ENCODE results near the gene GADD45GIP1.

GADD45GIP1 gene

GRCh38 chr19:12967907-12968306 is 10.9 kb upstream of the GADD45GIP1 start:
- H4K8ac ChIP-seq (ENCODE audit: low read length), result no peak overlapping the region
- no peak overlapping the region for H2AK5ac ChIP-seq (ENCODE audit: low read length, severe bottlenecking)
- no peak for DNase-seq
- no peak overlapping the region for H3K23ac ChIP-seq (ENCODE audit: low read length in 2 of 2)
- no peak overlapping the region for H2BK120ac ChIP-seq (ENCODE audit: low read depth, low read length)
- H3K36me3 ChIP-seq (ENCODE audit: control insufficient read depth in 1 of 2, insufficient read depth in 2 of 2, low read depth in 1 of 2, low read length in 2 of 2), result no peaks in the 10 kb centered on the region
- no peaks in the 10 kb centered on the region for H3K27me3 ChIP-seq (ENCODE audit: control insufficient read depth in 1 of 2, insufficient read depth in 1 of 2, low read length in 2 of 2)
- H3K9ac ChIP-seq (ENCODE audit: low read length), result no peak overlapping the region
- H2BK5ac ChIP-seq (ENCODE audit: low read depth, low read length, poor library complexity, severe bottlenecking), result no peak overlapping the region
- no peak overlapping the region for H3K4ac ChIP-seq (ENCODE audit: low read depth in 1 of 2, low read length in 2 of 2)
- no peak overlapping the region for H3K4me2 ChIP-seq (ENCODE audit: low read length, poor library complexity, severe bottlenecking)
- H3K18ac ChIP-seq (ENCODE audit: low read depth in 1 of 2, low read length in 2 of 2), result no peak overlapping the region
- WGBS, result 96% methylated on average over 4 of the region's 5 CpGs
- H2BK12ac ChIP-seq (ENCODE audit: low read length in 2 of 2), result no peak overlapping the region
- no peak overlapping the region for H4K91ac ChIP-seq (ENCODE audit: low read length)
- no peak overlapping the region for H2BK15ac ChIP-seq (ENCODE audit: low read depth, poor library complexity, severe bottlenecking)
- H3K79me1 ChIP-seq (replicated peaks; ENCODE audit: low read length, poor library complexity, severe bottlenecking), result no peaks in the 10 kb centered on the region
- H3K9me3 ChIP-seq (ENCODE audit: control insufficient read depth, low read length), result no peaks in the 10 kb centered on the region
- no peak overlapping the region for H2AFZ ChIP-seq (ENCODE audit: low read depth, low read length)
- no peak overlapping the region for H3K14ac ChIP-seq (ENCODE audit: low read length in 2 of 2)
- H3K27ac ChIP-seq (ENCODE audit: low read length, poor library complexity, severe bottlenecking), result no peak overlapping the region
- peaks cover 11% of the 10 kb centered on the region for H3K4me1 ChIP-seq (ENCODE audit: control insufficient read depth, insufficient read depth, low read depth, low read length)
- no peak overlapping the region for H3K4me3 ChIP-seq (ENCODE audit: insufficient read depth in 1 of 2, low read depth in 1 of 2, low read length in 2 of 2)

- WGBS, result 96% methylated on average over 5 of the region's 8 CpGs
- peak overlapping the region; percentile 86 for H3K4me2 ChIP-seq (ENCODE audit: low read length, poor library complexity, severe bottlenecking)
- H4K91ac ChIP-seq (ENCODE audit: low read length), result no peak overlapping the region
- no peak overlapping the region for H3K27ac ChIP-seq (ENCODE audit: low read length, poor library complexity, severe bottlenecking)
- peak overlapping the region in 1 of 2 experiments; percentile 85 for H3K4me3 ChIP-seq (ENCODE audit: insufficient read depth in 1 of 2, low read depth in 1 of 2, low read length in 2 of 2)
- no peak overlapping the region for H4K8ac ChIP-seq (ENCODE audit: low read length)
- no peak overlapping the region for H3K4ac ChIP-seq (ENCODE audit: low read depth in 1 of 2, low read length in 2 of 2)
- H2BK12ac ChIP-seq (ENCODE audit: low read length in 2 of 2), result no peak overlapping the region
- no peaks in the 10 kb centered on the region for H3K36me3 ChIP-seq (ENCODE audit: control insufficient read depth in 1 of 2, insufficient read depth in 2 of 2, low read depth in 1 of 2, low read length in 2 of 2)
- peaks cover 11% of the 10 kb centered on the region for H3K4me1 ChIP-seq (ENCODE audit: control insufficient read depth, insufficient read depth, low read depth, low read length)
- H3K9me3 ChIP-seq (ENCODE audit: control insufficient read depth, low read length), result no peaks in the 10 kb centered on the region
- no peak overlapping the region for H2BK5ac ChIP-seq (ENCODE audit: low read depth, low read length, poor library complexity, severe bottlenecking)
- H3K9ac ChIP-seq (ENCODE audit: low read length), result no peak overlapping the region
- no peaks in the 10 kb centered on the region for H3K79me1 ChIP-seq (replicated peaks; ENCODE audit: low read length, poor library complexity, severe bottlenecking)
- H2AK5ac ChIP-seq (ENCODE audit: low read length, severe bottlenecking), result no peak overlapping the region
- no peak overlapping the region for H3K18ac ChIP-seq (ENCODE audit: low read depth in 1 of 2, low read length in 2 of 2)
- H3K23ac ChIP-seq (ENCODE audit: low read length in 2 of 2), result no peak overlapping the region
- DNase-seq, result no peak
- peak overlapping the region; percentile 94 for H2AFZ ChIP-seq (ENCODE audit: low read depth, low read length)
- H2BK120ac ChIP-seq (ENCODE audit: low read depth, low read length), result peak overlapping the region; percentile 87
- no peak overlapping the region for H3K14ac ChIP-seq (ENCODE audit: low read length in 2 of 2)
- H2BK15ac ChIP-seq (ENCODE audit: low read depth, poor library complexity, severe bottlenecking), result no peak overlapping the region
- H3K27me3 ChIP-seq (ENCODE audit: control insufficient read depth in 1 of 2, insufficient read depth in 1 of 2, low read length in 2 of 2), result no peaks in the 10 kb centered on the region
These were observed 8.8 kb upstream of the GADD45GIP1 start for GRCh38 chr19:12965812-12966135.

GRCh38 chr19:12965017-12965811 is 8.2 kb upstream of the GADD45GIP1 start:
- peak overlapping the region; percentile 61 for H4K8ac ChIP-seq (ENCODE audit: low read length)
- no peaks in the 10 kb centered on the region for H3K36me3 ChIP-seq (ENCODE audit: control insufficient read depth in 1 of 2, insufficient read depth in 2 of 2, low read depth in 1 of 2, low read length in 2 of 2)
- peak overlapping the region in 1 of 2 experiments; percentile 83 for H2BK12ac ChIP-seq (ENCODE audit: low read length in 2 of 2)
- peak overlapping the region; percentile 66 to 77 for H3K18ac ChIP-seq (ENCODE audit: low read depth in 1 of 2, low read length in 2 of 2)
- H3K27me3 ChIP-seq (ENCODE audit: control insufficient read depth in 1 of 2, insufficient read depth in 1 of 2, low read length in 2 of 2), result no peaks in the 10 kb centered on the region
- no peak overlapping the region for H3K4ac ChIP-seq (ENCODE audit: low read depth in 1 of 2, low read length in 2 of 2)
- peak overlapping the region; percentile 36 to 85 for H3K4me3 ChIP-seq (ENCODE audit: insufficient read depth in 1 of 2, low read depth in 1 of 2, low read length in 2 of 2)
- H3K9me3 ChIP-seq (ENCODE audit: control insufficient read depth, low read length), result no peaks in the 10 kb centered on the region
- peak overlapping the region; percentile 86 for H3K4me2 ChIP-seq (ENCODE audit: low read length, poor library complexity, severe bottlenecking)
- DNase-seq, result peak; percentile 74
- peak overlapping the region; percentile 86 for H3K9ac ChIP-seq (ENCODE audit: low read length)
- WGBS, result under 1% methylated on average over 30 of the region's 34 CpGs
- H2BK5ac ChIP-seq (ENCODE audit: low read depth, low read length, poor library complexity, severe bottlenecking), result no peak overlapping the region
- H2AK5ac ChIP-seq (ENCODE audit: low read length, severe bottlenecking), result no peak overlapping the region
- H4K91ac ChIP-seq (ENCODE audit: low read length), result peak overlapping the region; percentile 25
- H2BK15ac ChIP-seq (ENCODE audit: low read depth, poor library complexity, severe bottlenecking), result no peak overlapping the region
- no peaks in the 10 kb centered on the region for H3K79me1 ChIP-seq (replicated peaks; ENCODE audit: low read length, poor library complexity, severe bottlenecking)
- peak overlapping the region; percentile 87 for H2BK120ac ChIP-seq (ENCODE audit: low read depth, low read length)
- H3K27ac ChIP-seq (ENCODE audit: low read length, poor library complexity, severe bottlenecking), result no peak overlapping the region
- no peak overlapping the region for H3K14ac ChIP-seq (ENCODE audit: low read length in 2 of 2)
- H3K23ac ChIP-seq (ENCODE audit: low read length in 2 of 2), result no peak overlapping the region
- H2AFZ ChIP-seq (ENCODE audit: low read depth, low read length), result peak overlapping the region; percentile 100
- H3K4me1 ChIP-seq (ENCODE audit: control insufficient read depth, insufficient read depth, low read depth, low read length), result peaks cover 11% of the 10 kb centered on the region

GRCh38 chr19:12959481-12959880 is 2.5 kb upstream of the GADD45GIP1 start:
- Histone ChIP-seq H3K27ac (ENCODE audit: low read length, poor library complexity, severe bottlenecking) (no peak overlapping the region), H2BK15ac (ENCODE audit: low read depth, poor library complexity, severe bottlenecking) (no peak overlapping the region), H3K4me1 (ENCODE audit: control insufficient read depth, insufficient read depth, low read depth, low read length) (peaks cover 9% of the 10 kb centered on the region), H4K91ac (ENCODE audit: low read length) (no peak overlapping the region), H2AFZ (ENCODE audit: low read depth, low read length) (no peak overlapping the region), H3K18ac (ENCODE audit: low read depth in 1 of 2, low read length in 2 of 2) (no peak overlapping the region), H3K27me3 (ENCODE audit: control insufficient read depth in 1 of 2, insufficient read depth in 1 of 2, low read length in 2 of 2) (no peaks in the 10 kb centered on the region), H3K36me3 (ENCODE audit: control insufficient read depth in 1 of 2, insufficient read depth in 2 of 2, low read depth in 1 of 2, low read length in 2 of 2) (peaks cover 0 to 9% of the 10 kb centered on the region in 2 experiments), H3K79me1 (replicated peaks; ENCODE audit: low read length, poor library complexity, severe bottlenecking) (no peaks in the 10 kb centered on the region), H2BK120ac (ENCODE audit: low read depth, low read length) (no peak overlapping the region), H3K9me3 (ENCODE audit: control insufficient read depth, low read length) (no peaks in the 10 kb centered on the region), H3K4me3 (ENCODE audit: insufficient read depth in 1 of 2, low read depth in 1 of 2, low read length in 2 of 2) (no peak overlapping the region), H3K9ac (ENCODE audit: low read length) (no peak overlapping the region), H2BK5ac (ENCODE audit: low read depth, low read length, poor library complexity, severe bottlenecking) (no peak overlapping the region), H2BK12ac (ENCODE audit: low read length in 2 of 2) (no peak overlapping the region), H3K4ac (ENCODE audit: low read depth in 1 of 2, low read length in 2 of 2) (no peak overlapping the region), H3K4me2 (ENCODE audit: low read length, poor library complexity, severe bottlenecking) (no peak overlapping the region), H2AK5ac (ENCODE audit: low read length, severe bottlenecking) (no peak overlapping the region), H3K14ac (ENCODE audit: low read length in 2 of 2) (no peak overlapping the region), H4K8ac (ENCODE audit: low read length) (no peak overlapping the region), H3K23ac (ENCODE audit: low read length in 2 of 2) (no peak overlapping the region)
- WGBS, result 69% methylated on average over 6 of the region's 6 CpGs
- no peak for DNase-seq

All from mesenchymal stem cell (in vitro differentiated cells and primary cell).